Calu3 (cell line): Measurements from ENCODE around the gene ADPRHL1. TPM values are rescaled to one million over a fixed set of nuclear protein-coding genes. Genes with fewer than 3 reads are reported as not detected.
A peak's percentile ranks its signal among the peaks of the same experiment; 100 is the strongest.

ENCODE experiments used
- BruUV-seq: library from RNA; stranded (reverse); fragments of 400-500 nt; replicated peaks from 2 replicates; lab custom pipeline; 2021; lab: Mats Ljungman, UMichigan
- CTCF ChIA-PET: fragments of 300-600 bp; sonication (Branson Sonifier 250); formaldehyde crosslinking; loops from one replicate; lab custom pipeline; 2022; ENCODE audit warnings: antibody characterized with exemption; lab: Charles Lee
- DNase-seq: peaks from one replicate; pipeline ENCODE4 v3.0.0; 2022
- H3K27ac Mint-ChIP-seq: one replicate; pipeline ENCODE4 v1.8.0; 2022; ENCODE audit warnings: mixed read lengths; ENCODE audit not compliant: unreplicated experiment
- H3K27me3 Mint-ChIP-seq: one replicate; pipeline ENCODE4 v1.8.0; 2022; ENCODE audit warnings: mixed read lengths; ENCODE audit not compliant: unreplicated experiment
- H3K36me3 Mint-ChIP-seq: one replicate; pipeline ENCODE4 v1.8.0; 2022; ENCODE audit warnings: mild to moderate bottlenecking, moderate library complexity, mixed read lengths; ENCODE audit not compliant: insufficient read depth, unreplicated experiment
- H3K4me1 Mint-ChIP-seq: one replicate; pipeline ENCODE4 v1.8.0; 2022; ENCODE audit warnings: mild to moderate bottlenecking, low read depth, mixed read lengths; ENCODE audit not compliant: unreplicated experiment
- H3K4me3 Mint-ChIP-seq: one replicate; pipeline ENCODE4 v1.8.0; 2022; ENCODE audit warnings: mild to moderate bottlenecking, low read depth, moderate library complexity, mixed read lengths; ENCODE audit not compliant: unreplicated experiment
- H3K9me3 Mint-ChIP-seq: one replicate; pipeline ENCODE4 v1.8.0; 2022; ENCODE audit warnings: low read depth, mixed read lengths; ENCODE audit not compliant: unreplicated experiment
- intact Hi-C: fragments of 100-400 bp; cut with micrococcal nuclease; formaldehyde crosslinking; loops from one replicate; pipeline ENCODE4 v1.10.0; 2022; ENCODE audit not compliant: unreplicated experiment
- total RNA-seq: library from RNA; stranded (reverse); gene quantifications from 2 replicates; pipeline ENCODE4 v1.2.3, GENCODE V29; 2022
- TF ChIP-seq, protein P1 (sequence below): fragments of 200-600 bp; IDR thresholded peaks from one replicate; pipeline ENCODE4 v1.8.0; 2022; ENCODE audit warnings: antibody characterized with exemption; ENCODE audit not compliant: unreplicated experiment

ADPRHL1 gene
- total RNA-seq, 1 experiment from 2014 or later, result 2.0 TPM

DNA sequence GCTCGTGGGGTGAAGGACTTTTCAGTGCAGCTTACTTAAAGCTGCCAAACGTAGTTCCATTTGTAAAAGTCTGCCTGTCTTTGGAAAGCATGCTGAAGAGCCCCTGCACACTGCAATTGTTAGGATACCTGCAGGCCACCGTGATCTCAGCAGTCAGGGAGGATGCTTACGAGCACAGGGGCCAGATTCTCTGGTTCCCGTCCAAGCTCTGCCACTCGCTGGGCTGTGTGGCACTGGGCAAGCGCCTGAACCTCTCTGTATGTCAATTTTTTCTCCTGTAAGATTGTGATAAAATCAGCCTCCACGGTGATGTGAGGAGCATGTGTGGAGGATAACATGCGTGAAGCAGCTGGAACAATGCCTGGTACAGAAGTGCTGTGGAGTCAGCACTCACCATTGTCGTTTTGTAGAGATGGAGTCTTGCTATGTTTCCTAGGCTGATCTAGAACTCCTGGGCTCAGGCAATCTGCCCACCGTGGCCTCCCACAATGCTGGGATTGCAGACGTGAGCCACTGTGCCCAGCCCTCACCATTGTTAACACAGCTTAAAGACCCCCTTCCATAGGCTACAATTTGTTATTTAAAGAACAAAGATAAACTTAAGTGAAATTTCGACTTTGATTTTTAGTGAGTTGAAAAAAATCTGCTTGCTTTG, 3.5 kb downstream of the ADPRHL1 start:
- BruUV-seq, result TSS peak; percentile 79
- DNase-seq, result no peak
- H3K9me3 Mint-ChIP-seq, result no peaks in the 10 kb centered on the region

DNA sequence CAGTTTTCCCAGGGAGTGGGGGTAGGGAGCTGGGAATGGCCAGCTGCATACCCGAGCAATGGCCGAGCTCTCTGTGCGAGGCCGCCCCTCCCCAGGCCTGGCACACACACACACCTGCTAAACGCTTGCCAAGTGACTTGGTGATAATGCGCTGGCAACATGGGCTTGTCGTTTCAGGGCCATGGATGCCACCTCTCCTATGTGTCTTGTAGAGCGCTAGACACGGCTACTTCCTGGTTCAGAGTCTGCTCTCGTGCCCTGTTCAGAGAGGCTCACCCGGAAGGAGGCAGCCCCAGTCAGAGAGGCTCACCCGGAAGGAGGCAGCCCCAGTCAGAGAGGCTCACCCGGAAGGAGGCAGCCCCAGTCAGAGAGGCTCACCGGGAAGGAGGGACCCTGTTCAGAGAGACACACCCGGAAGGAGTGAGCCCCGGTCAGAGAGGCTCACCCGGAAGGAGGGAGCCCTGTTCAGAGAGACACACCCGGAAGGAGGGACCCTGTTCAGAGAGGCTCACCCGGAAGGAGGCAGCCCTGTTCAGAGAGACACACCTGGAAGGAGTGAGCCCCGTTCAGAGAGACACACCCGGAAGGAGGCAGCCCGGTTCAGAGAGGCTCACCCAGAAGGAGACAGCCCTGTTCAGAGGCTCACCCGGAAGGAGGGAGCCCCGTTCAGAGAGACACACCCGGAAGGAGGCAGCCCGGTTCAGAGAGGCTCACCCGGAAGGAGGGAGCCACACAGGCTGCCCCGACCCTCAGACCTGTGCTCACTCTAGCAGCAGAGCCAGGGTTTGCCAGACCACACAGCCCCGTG, 4.2 kb downstream of the ADPRHL1 start:
- intact Hi-C loops, result no loop called here
- Mint-ChIP-seq H3K27me3 (no peaks in the 10 kb centered on the region), H3K9me3 (no peaks in the 10 kb centered on the region), H3K27ac (peak overlapping the region; percentile 50), H3K36me3 (peaks cover 10% of the 10 kb centered on the region), H3K4me1 (peaks cover 6% of the 10 kb centered on the region), H3K4me3 (peak overlapping the region; percentile 64)
- TF ChIP-seq, protein P1, sequence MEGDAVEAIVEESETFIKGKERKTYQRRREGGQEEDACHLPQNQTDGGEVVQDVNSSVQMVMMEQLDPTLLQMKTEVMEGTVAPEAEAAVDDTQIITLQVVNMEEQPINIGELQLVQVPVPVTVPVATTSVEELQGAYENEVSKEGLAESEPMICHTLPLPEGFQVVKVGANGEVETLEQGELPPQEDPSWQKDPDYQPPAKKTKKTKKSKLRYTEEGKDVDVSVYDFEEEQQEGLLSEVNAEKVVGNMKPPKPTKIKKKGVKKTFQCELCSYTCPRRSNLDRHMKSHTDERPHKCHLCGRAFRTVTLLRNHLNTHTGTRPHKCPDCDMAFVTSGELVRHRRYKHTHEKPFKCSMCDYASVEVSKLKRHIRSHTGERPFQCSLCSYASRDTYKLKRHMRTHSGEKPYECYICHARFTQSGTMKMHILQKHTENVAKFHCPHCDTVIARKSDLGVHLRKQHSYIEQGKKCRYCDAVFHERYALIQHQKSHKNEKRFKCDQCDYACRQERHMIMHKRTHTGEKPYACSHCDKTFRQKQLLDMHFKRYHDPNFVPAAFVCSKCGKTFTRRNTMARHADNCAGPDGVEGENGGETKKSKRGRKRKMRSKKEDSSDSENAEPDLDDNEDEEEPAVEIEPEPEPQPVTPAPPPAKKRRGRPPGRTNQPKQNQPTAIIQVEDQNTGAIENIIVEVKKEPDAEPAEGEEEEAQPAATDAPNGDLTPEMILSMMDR, result no peak
- BruUV-seq, result no TSS peak
- DNase-seq, result peak; percentile 69
- CTCF ChIA-PET, result no interaction called here

More for the DNA sequence above, 3.5 kb downstream of the ADPRHL1 start:
- intact Hi-C loops, result loop anchor here (5.0 kb wide), 1 partner anchor 173 kb away; no protein-coding TSS in a partner anchor
- CTCF ChIA-PET, result no interaction called here
- Mint-ChIP-seq H3K36me3 (peaks cover 10% of the 10 kb centered on the region), H3K27ac (peak overlapping the region; percentile 50), H3K27me3 (no peaks in the 10 kb centered on the region), H3K4me3 (peak overlapping the region; percentile 64), H3K4me1 (peaks cover 6% of the 10 kb centered on the region)
- TF ChIP-seq, protein P1, result no peak

DNA sequence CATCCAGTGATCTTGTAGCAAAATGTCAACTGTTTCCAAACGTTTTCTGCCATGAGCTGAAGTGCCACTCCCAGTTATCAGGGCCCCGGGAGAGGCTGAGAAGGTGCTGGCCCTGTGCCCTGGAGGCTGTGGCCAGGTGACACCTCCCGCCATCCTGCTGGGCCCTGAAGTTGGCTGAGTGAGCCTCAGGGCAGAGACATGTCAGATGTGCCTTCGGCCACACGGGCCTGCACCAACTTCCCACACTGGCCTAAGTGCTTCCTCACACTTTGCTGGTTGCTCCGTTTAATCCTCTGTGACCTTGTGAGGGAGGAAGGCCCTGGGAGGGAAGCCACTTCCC, 4.8 kb downstream of the ADPRHL1 start:
- no peaks in the 10 kb centered on the region for H3K27me3 Mint-ChIP-seq
- H3K27ac Mint-ChIP-seq, result peak overlapping the region; percentile 50
- peaks cover 6% of the 10 kb centered on the region for H3K4me1 Mint-ChIP-seq
- BruUV-seq, result TSS peak; percentile 87
- H3K4me3 Mint-ChIP-seq, result peak overlapping the region; percentile 64
- CTCF ChIA-PET, result no interaction called here
- no peaks in the 10 kb centered on the region for H3K9me3 Mint-ChIP-seq
- H3K36me3 Mint-ChIP-seq, result peaks cover 10% of the 10 kb centered on the region
- intact Hi-C loops, result no loop called here
- TF ChIP-seq, protein P1, result no peak
- DNase-seq, result peak; percentile 3

DNA sequence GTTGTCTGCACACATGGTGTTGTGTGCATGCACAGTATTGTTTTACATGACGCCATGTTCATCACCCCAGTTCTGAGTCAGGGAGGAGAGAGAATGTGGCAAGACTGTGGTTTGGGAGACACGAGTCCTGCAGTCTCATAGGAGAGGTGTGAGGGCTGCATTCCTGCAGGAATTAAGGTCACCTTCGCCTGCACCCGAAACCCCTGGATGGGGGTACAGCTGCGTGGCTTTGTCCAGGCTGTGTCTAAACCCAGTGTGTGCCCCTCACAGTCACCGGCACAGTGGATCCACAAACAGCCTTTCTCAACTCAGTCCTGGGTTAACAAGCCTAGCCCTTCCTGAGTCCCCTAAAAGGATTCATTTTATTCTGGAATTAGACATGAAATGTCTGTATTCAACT, 5.7 kb downstream of the ADPRHL1 start:
- Mint-ChIP-seq H3K27me3 (no peaks in the 10 kb centered on the region), H3K9me3 (no peaks in the 10 kb centered on the region), H3K27ac (no peak overlapping the region), H3K4me3 (no peak overlapping the region), H3K4me1 (peaks cover 6% of the 10 kb centered on the region), H3K36me3 (peaks cover 10% of the 10 kb centered on the region)
- CTCF ChIA-PET, result interaction anchor here (0.7 kb wide), 1 partner anchor 94 kb away, joined by 4 read pairs; no protein-coding TSS in a partner anchor
- intact Hi-C loops, result no loop called here
- TF ChIP-seq, protein P1, result no peak
- BruUV-seq, result no TSS peak
- DNase-seq, result no peak
